Measurements from ENCODE around the gene UBAC2.

UBAC2 gene

GRCh38 chr13:99353246-99353600 is 152.6 kb downstream of the UBAC2 start:
- peaks cover 9 to 55% (median 19%) of the 10 kb centered on the region in 4 experiments for H3K36me3 ChIP-seq (ENCODE audit: control insufficient read depth in 4 of 4, insufficient read depth in 4 of 4, low read length in 3 of 4)
- no peak for DNase-seq
- no peaks in the 10 kb centered on the region for H3K9me3 ChIP-seq (ENCODE audit: control extremely low read depth in 1 of 5, control insufficient read depth in 4 of 5, insufficient read depth in 2 of 5, low read depth in 1 of 5, low read length in 4 of 5)
- H3K27ac ChIP-seq (ENCODE audit: insufficient read depth in 1 of 2, low read depth in 1 of 2, low read length in 2 of 2, poor library complexity in 1 of 2, severe bottlenecking in 2 of 2): no peak overlapping the region
- peaks cover 16 to 50% (median 44%) of the 10 kb centered on the region in 4 experiments for H3K4me1 ChIP-seq (ENCODE audit: control extremely low read depth in 1 of 4, control insufficient read depth in 4 of 4, insufficient read depth in 4 of 4, low read length in 3 of 4)
- ChIA-PET CTCF (interaction anchor here (1.1 to 3.0 kb wide), 8 partner anchors 10 to 84 kb away, joined by 3 to 16 read pairs (median 6); no protein-coding TSS in a partner anchor), POLR2A (no interaction called here)
- H3K4me3 ChIP-seq (ENCODE audit: control insufficient read depth in 1 of 7, extremely low read depth in 1 of 7, insufficient read depth in 4 of 7, low read depth in 2 of 7, low read length in 6 of 7): no peak overlapping the region
- WGBS (ENCODE audit: insufficient coverage): 92% methylated on average over 2 of the region's 2 CpGs
- H3K27me3 ChIP-seq (replicated peaks in 2 of 5; ENCODE audit: control insufficient read depth in 4 of 5, insufficient read depth in 5 of 5, low read length in 4 of 5): no peaks in the 10 kb centered on the region

GRCh38 chr13:99353836-99354235 is 153.2 kb downstream of the UBAC2 start:
- DNase-seq: peak in 1 of 3 donors; percentile 24
- H3K4me1 ChIP-seq (ENCODE audit: control extremely low read depth in 1 of 4, control insufficient read depth in 4 of 4, insufficient read depth in 4 of 4, low read length in 3 of 4): peaks cover 16 to 55% (median 46%) of the 10 kb centered on the region in 4 experiments
- WGBS (ENCODE audit: insufficient coverage): 96% methylated on average over 7 of the region's 8 CpGs
- H3K4me3 ChIP-seq (ENCODE audit: control insufficient read depth in 1 of 7, extremely low read depth in 1 of 7, insufficient read depth in 4 of 7, low read depth in 2 of 7, low read length in 6 of 7): no peak overlapping the region
- H3K27ac ChIP-seq (ENCODE audit: insufficient read depth in 1 of 2, low read depth in 1 of 2, low read length in 2 of 2, poor library complexity in 1 of 2, severe bottlenecking in 2 of 2): no peak overlapping the region
- H3K36me3 ChIP-seq (ENCODE audit: control insufficient read depth in 4 of 4, insufficient read depth in 4 of 4, low read length in 3 of 4): peaks cover 7 to 53% (median 15%) of the 10 kb centered on the region in 4 experiments
- ChIA-PET POLR2A (no interaction called here), CTCF (interaction anchor here (0.7 to 3.0 kb wide), 7 partner anchors 8 to 84 kb away, joined by 3 to 16 read pairs (median 4); no protein-coding TSS in a partner anchor)
- no peaks in the 10 kb centered on the region for H3K9me3 ChIP-seq (ENCODE audit: control extremely low read depth in 1 of 5, control insufficient read depth in 4 of 5, insufficient read depth in 2 of 5, low read depth in 1 of 5, low read length in 4 of 5)
- H3K27me3 ChIP-seq (replicated peaks in 2 of 5; ENCODE audit: control insufficient read depth in 4 of 5, insufficient read depth in 5 of 5, low read length in 4 of 5): no peaks in the 10 kb centered on the region

GRCh38 chr13:99354371-99354951 is 153.8 kb downstream of the UBAC2 start:
- POLR2A ChIA-PET: no interaction called here
- peak in 2 of 3 donors; percentile 72 to 75 for DNase-seq
- peak overlapping the region; percentile 41 to 96 for H3K27ac ChIP-seq (ENCODE audit: insufficient read depth in 1 of 2, low read depth in 1 of 2, low read length in 2 of 2, poor library complexity in 1 of 2, severe bottlenecking in 2 of 2)
- no peaks in the 10 kb centered on the region for H3K27me3 ChIP-seq (replicated peaks in 2 of 5; ENCODE audit: control insufficient read depth in 4 of 5, insufficient read depth in 5 of 5, low read length in 4 of 5)
- peaks cover 16 to 56% (median 46%) of the 10 kb centered on the region in 4 experiments for H3K4me1 ChIP-seq (ENCODE audit: control extremely low read depth in 1 of 4, control insufficient read depth in 4 of 4, insufficient read depth in 4 of 4, low read length in 3 of 4)
- no peaks in the 10 kb centered on the region for H3K9me3 ChIP-seq (ENCODE audit: control extremely low read depth in 1 of 5, control insufficient read depth in 4 of 5, insufficient read depth in 2 of 5, low read depth in 1 of 5, low read length in 4 of 5)
- 40% methylated on average over 8 of the region's 8 CpGs for WGBS (ENCODE audit: insufficient coverage)
- CTCF ChIA-PET: interaction anchor here (0.7 to 3.0 kb wide), 8 partner anchors 9 to 85 kb away, joined by 3 to 16 read pairs (median 4); no protein-coding TSS in a partner anchor
- peaks cover 5 to 54% (median 16%) of the 10 kb centered on the region in 4 experiments for H3K36me3 ChIP-seq (ENCODE audit: control insufficient read depth in 4 of 4, insufficient read depth in 4 of 4, low read length in 3 of 4)
- peak overlapping the region in 1 of 7 experiments; percentile 36 for H3K4me3 ChIP-seq (ENCODE audit: control insufficient read depth in 1 of 7, extremely low read depth in 1 of 7, insufficient read depth in 4 of 7, low read depth in 2 of 7, low read length in 6 of 7)

DNA sequence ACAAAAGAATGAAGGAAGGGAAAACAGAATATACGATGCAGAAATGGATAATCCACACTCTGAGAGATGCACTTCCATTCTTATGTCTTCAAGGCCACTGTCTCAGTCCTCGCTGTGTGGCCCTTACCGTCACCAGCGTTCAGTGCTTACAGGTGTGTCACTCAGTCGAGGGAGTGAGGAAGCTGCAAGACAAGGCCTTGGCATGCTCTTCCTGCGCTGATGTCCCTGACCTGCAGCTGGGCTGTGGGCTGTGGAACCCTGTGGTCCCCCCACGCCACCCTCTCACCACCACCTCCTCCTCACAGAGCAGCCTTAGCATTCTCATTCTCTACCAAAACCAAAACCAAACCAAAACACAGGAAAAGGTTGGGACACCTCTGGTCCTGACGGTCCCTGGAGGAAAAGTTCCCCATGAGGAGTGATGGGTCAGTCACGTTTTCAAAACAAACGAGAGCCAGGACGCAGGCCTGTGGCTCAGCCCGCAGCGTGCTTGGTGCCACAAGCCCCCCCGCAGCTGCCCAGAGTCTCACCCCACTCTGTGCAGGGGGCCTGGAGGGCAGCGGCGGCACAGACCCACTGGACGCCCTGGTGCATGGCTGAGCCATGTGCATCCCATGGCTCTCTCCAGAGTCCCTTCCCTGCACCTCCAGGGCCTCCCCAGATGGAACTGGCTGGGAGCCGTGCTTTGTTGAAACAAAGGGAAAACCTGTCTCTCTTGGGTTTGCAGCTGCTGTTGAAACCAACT is 154.8 kb downstream of the UBAC2 start:
- Histone ChIP-seq H3K4me1 (ENCODE audit: control extremely low read depth in 1 of 4, control insufficient read depth in 4 of 4, insufficient read depth in 4 of 4, low read length in 3 of 4) (peaks cover 16 to 56% (median 46%) of the 10 kb centered on the region in 4 experiments), H3K27ac (ENCODE audit: insufficient read depth in 1 of 2, low read depth in 1 of 2, low read length in 2 of 2, poor library complexity in 1 of 2, severe bottlenecking in 2 of 2) (peak overlapping the region; percentile 93 to 96), H3K4me3 (ENCODE audit: control insufficient read depth in 1 of 7, extremely low read depth in 1 of 7, insufficient read depth in 4 of 7, low read depth in 2 of 7, low read length in 6 of 7) (peak overlapping the region in 4 of 7 experiments; percentile 7 to 50 (median 34)), H3K27me3 (replicated peaks in 2 of 5; ENCODE audit: control insufficient read depth in 4 of 5, insufficient read depth in 5 of 5, low read length in 4 of 5) (no peaks in the 10 kb centered on the region), H3K36me3 (ENCODE audit: control insufficient read depth in 4 of 4, insufficient read depth in 4 of 4, low read length in 3 of 4) (peaks cover 4 to 63% (median 12%) of the 10 kb centered on the region in 4 experiments), H3K9me3 (ENCODE audit: control extremely low read depth in 1 of 5, control insufficient read depth in 4 of 5, insufficient read depth in 2 of 5, low read depth in 1 of 5, low read length in 4 of 5) (no peaks in the 10 kb centered on the region)
- peak in 1 of 3 donors; percentile 33 for DNase-seq
- ChIA-PET POLR2A (interaction anchor here (0.5 kb wide), 1 partner anchor 33 kb away, joined by 4 read pairs; no protein-coding TSS in a partner anchor), CTCF (interaction anchor here (0.8 to 2.7 kb wide), 8 partner anchors 11 to 81 kb away, joined by 3 to 6 read pairs (median 4); no protein-coding TSS in a partner anchor)
- 82% methylated on average over 18 of the region's 18 CpGs for WGBS (ENCODE audit: insufficient coverage)

- H3K27me3 ChIP-seq (replicated peaks in 2 of 5; ENCODE audit: control insufficient read depth in 4 of 5, insufficient read depth in 5 of 5, low read length in 4 of 5): no peaks in the 10 kb centered on the region
- POLR2A ChIA-PET: interaction anchor here (0.6 to 1.0 kb wide), 3 partner anchors 19 to 90 kb away, joined by 3 to 12 read pairs (median 7); no protein-coding TSS in a partner anchor
Measured at GRCh38 chr13:99356012-99356261, 155.3 kb downstream of the UBAC2 start.

DNA sequence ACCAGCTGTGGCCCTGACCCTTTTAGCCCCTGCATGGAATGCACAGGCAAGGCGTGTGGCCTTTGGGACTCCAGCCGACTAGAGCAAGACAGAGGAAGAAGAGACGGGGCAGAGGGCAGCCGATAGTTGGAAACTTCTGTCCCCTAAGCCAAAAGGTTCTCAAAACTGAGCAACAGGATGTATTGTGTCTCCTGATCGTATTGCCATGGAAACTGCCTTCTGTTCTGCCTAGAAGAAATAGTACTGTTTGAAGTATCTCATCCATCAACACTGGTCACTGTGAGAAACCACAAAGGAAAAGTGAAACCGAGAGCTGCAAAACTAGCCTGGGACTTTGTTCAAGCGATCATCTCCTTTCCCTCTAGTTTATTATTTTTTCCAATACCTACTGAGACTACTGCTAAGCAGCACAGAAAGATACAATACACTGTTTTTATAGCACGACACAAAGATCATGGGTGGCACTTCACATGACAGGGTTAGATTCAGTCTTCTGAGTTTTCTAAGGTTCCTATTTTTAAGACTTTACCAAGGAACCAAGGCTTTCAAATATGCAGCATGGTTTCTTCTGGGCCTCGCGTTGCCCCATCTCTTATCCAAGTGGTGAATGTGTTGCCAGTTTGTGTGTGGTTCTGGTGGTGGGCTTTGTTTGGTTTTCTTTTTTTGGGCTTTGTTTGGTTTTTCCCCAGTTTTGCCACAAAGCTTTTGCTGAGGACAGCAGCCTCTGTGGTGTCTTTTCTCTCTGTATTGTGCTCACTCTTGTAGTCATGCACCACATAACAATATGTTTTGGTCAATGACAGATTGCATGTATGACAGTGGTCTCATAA is 155.8 kb downstream of the UBAC2 start:
- ChIA-PET CTCF (interaction anchor here (0.8 to 2.7 kb wide), 10 partner anchors 10 to 180 kb away, joined by 3 to 6 read pairs (median 4); no protein-coding TSS in a partner anchor), POLR2A (interaction anchor here (0.6 to 1.0 kb wide), 5 partner anchors 19 to 90 kb away, joined by 3 to 12 read pairs (median 4); partner anchors contain the start of gene GPR183)
- WGBS (ENCODE audit: insufficient coverage): 0% methylated on average over 8 of the region's 10 CpGs
- Histone ChIP-seq H3K27me3 (replicated peaks in 2 of 5; ENCODE audit: control insufficient read depth in 4 of 5, insufficient read depth in 5 of 5, low read length in 4 of 5) (no peaks in the 10 kb centered on the region), H3K4me3 (ENCODE audit: control insufficient read depth in 1 of 7, extremely low read depth in 1 of 7, insufficient read depth in 4 of 7, low read depth in 2 of 7, low read length in 6 of 7) (peak overlapping the region in 6 of 7 experiments; percentile 3 to 50 (median 30)), H3K9me3 (ENCODE audit: control extremely low read depth in 1 of 5, control insufficient read depth in 4 of 5, insufficient read depth in 2 of 5, low read depth in 1 of 5, low read length in 4 of 5) (no peaks in the 10 kb centered on the region), H3K27ac (ENCODE audit: insufficient read depth in 1 of 2, low read depth in 1 of 2, low read length in 2 of 2, poor library complexity in 1 of 2, severe bottlenecking in 2 of 2) (peak overlapping the region; percentile 93 to 96), H3K36me3 (ENCODE audit: control insufficient read depth in 4 of 4, insufficient read depth in 4 of 4, low read length in 3 of 4) (peaks cover 2 to 65% (median 11%) of the 10 kb centered on the region in 4 experiments), H3K4me1 (ENCODE audit: control extremely low read depth in 1 of 4, control insufficient read depth in 4 of 4, insufficient read depth in 4 of 4, low read length in 3 of 4) (peaks cover 16 to 56% (median 47%) of the 10 kb centered on the region in 4 experiments)
- peak; percentile 94 to 99 (median 98) for DNase-seq

More at GRCh38 chr13:99356012-99356261, 155.3 kb downstream of the UBAC2 start:
- Histone ChIP-seq H3K9me3 (ENCODE audit: control extremely low read depth in 1 of 5, control insufficient read depth in 4 of 5, insufficient read depth in 2 of 5, low read depth in 1 of 5, low read length in 4 of 5) (no peaks in the 10 kb centered on the region), H3K27ac (ENCODE audit: insufficient read depth in 1 of 2, low read depth in 1 of 2, low read length in 2 of 2, poor library complexity in 1 of 2, severe bottlenecking in 2 of 2) (peak overlapping the region; percentile 93 to 96), H3K36me3 (ENCODE audit: control insufficient read depth in 4 of 4, insufficient read depth in 4 of 4, low read length in 3 of 4) (peaks cover 2 to 64% (median 11%) of the 10 kb centered on the region in 4 experiments), H3K4me3 (ENCODE audit: control insufficient read depth in 1 of 7, extremely low read depth in 1 of 7, insufficient read depth in 4 of 7, low read depth in 2 of 7, low read length in 6 of 7) (peak overlapping the region in 5 of 7 experiments; percentile 7 to 50 (median 26)), H3K4me1 (ENCODE audit: control extremely low read depth in 1 of 4, control insufficient read depth in 4 of 4, insufficient read depth in 4 of 4, low read length in 3 of 4) (peaks cover 16 to 56% (median 47%) of the 10 kb centered on the region in 4 experiments)
- CTCF ChIA-PET: interaction anchor here (0.8 to 2.7 kb wide), 8 partner anchors 11 to 80 kb away, joined by 3 to 6 read pairs (median 4); no protein-coding TSS in a partner anchor
- WGBS (ENCODE audit: insufficient coverage): 25% methylated on average over 1 of the region's 1 CpG
- DNase-seq: peak in 1 of 3 donors; percentile 33

All from common myeloid progenitor, CD34-positive (primary cell).